RKO (cell line): ENCODE results near the gene MFNG.
A peak's percentile ranks its signal among the peaks of the same experiment; 100 is the strongest.

Source experiments
- DNase-seq: peaks from one replicate; pipeline ENCODE4 v3.0.0-alpha.2; 2016; ENCODE audit warnings: low spot score

The MFNG gene

GRCh38 chr22:37448516-37449127 lies 37.6 kb downstream of the MFNG start:
- no peak for DNase-seq

- DNase-seq: no peak
Measured at GRCh38 chr22:37445501-37445900, 40.7 kb downstream of the MFNG start.

GRCh38 chr22:37443977-37444376 lies 42.2 kb downstream of the MFNG start:
- DNase-seq: no peak

- no peak for DNase-seq
Measured at GRCh38 chr22:37443086-37443485, 43.1 kb downstream of the MFNG start.

- peak; percentile 30 for DNase-seq
Measured at GRCh38 chr22:37442537-37442936, 43.6 kb downstream of the MFNG start.

- DNase-seq: no peak
Measured at GRCh38 chr22:37442135-37442534, 44.0 kb downstream of the MFNG start.

- no peak for DNase-seq
Measured at GRCh38 chr22:37440875-37441274, 45.3 kb downstream of the MFNG start.

GRCh38 chr22:37439347-37439746 lies 46.8 kb downstream of the MFNG start:
- no peak for DNase-seq

- DNase-seq: no peak
Measured at GRCh38 chr22:37435970-37436603, 50.1 kb downstream of the MFNG start.

GRCh38 chr22:37433786-37434185 lies 52.4 kb downstream of the MFNG start:
- DNase-seq: no peak

GRCh38 chr22:37432708-37433054 lies 53.5 kb downstream of the MFNG start:
- DNase-seq: no peak

- peak; percentile 90 for DNase-seq
Measured at GRCh38 chr22:37431801-37432707, 54.1 kb downstream of the MFNG start.

GRCh38 chr22:37431366-37431765 lies 54.8 kb downstream of the MFNG start:
- DNase-seq: no peak

GRCh38 chr22:37430941-37431340 lies 55.2 kb downstream of the MFNG start:
- DNase-seq: no peak

- DNase-seq: peak; percentile 53
Measured at GRCh38 chr22:37428649-37429586, 57.3 kb downstream of the MFNG start.

- no peak for DNase-seq
Measured at GRCh38 chr22:37427711-37428635, 58.2 kb downstream of the MFNG start.

GRCh38 chr22:37427135-37427710 lies 59.0 kb downstream of the MFNG start, which contains the start of gene ELFN2:
Gene ELFN2, minus strand, starts transcription at chr22:37427479. Its CDS starts 51,945 bp downstream, at chr22:37375534.
- DNase-seq: no peak

GRCh38 chr22:37426706-37427134 lies 59.5 kb downstream of the MFNG start:
- no peak for DNase-seq

GRCh38 chr22:37425800-37426705 lies 60.1 kb downstream of the MFNG start:
- no peak for DNase-seq
